HepG2 (cell line): Measurements from ENCODE around the gene NFILZ. TPM values are rescaled to one million over a fixed set of nuclear protein-coding genes. Genes with fewer than 3 reads are reported as not detected.

Source experiments
- CHCHD3 ChIP-seq: sonication (generic); formaldehyde crosslinking; IDR thresholded peaks from 2 replicates; pipeline ENCODE4 v1.8.0; 2022; ENCODE audit warnings: mild to moderate bottlenecking, missing genetic modification reagents, moderate library complexity
- IKZF4 ChIP-seq: sonication (generic); formaldehyde crosslinking; IDR thresholded peaks from 2 replicates; pipeline ENCODE4 v1.5.1; 2020; ENCODE audit warnings: borderline replicate concordance, mild to moderate bottlenecking, low read depth, missing genetic modification reagents; ENCODE audit errors: not compliant biosample characterization
- KIAA2018 ChIP-seq: sonication (generic); formaldehyde crosslinking; IDR thresholded peaks from 2 replicates; pipeline ENCODE4 v1.5.0; 2020; ENCODE audit warnings: mild to moderate bottlenecking, missing genetic modification reagents, borderline replicate concordance
- KMT2B ChIP-seq: IDR thresholded peaks from 2 replicates; pipeline ENCODE4 v1.6.1; 2016; ENCODE audit warnings: missing genetic modification reagents, missing compliant biosample characterization
- MEF2D ChIP-seq: sonication (generic); formaldehyde crosslinking; IDR thresholded peaks from 2 replicates; pipeline ENCODE4 v1.5.1; 2020; ENCODE audit warnings: mild to moderate bottlenecking, missing genetic modification reagents
- MYPOP ChIP-seq: sonication (generic); formaldehyde crosslinking; IDR thresholded peaks from 2 replicates; pipeline ENCODE4 v1.8.1; 2023; ENCODE audit warnings: mild to moderate bottlenecking, moderate library complexity, missing genetic modification reagents
- NFKB2 ChIP-seq: sonication (generic); formaldehyde crosslinking; IDR thresholded peaks from 2 replicates; pipeline ENCODE4 v1.4.0; 2020; ENCODE audit warnings: missing genetic modification reagents, borderline replicate concordance
- PATZ1 ChIP-seq: sonication (generic); formaldehyde crosslinking; IDR thresholded peaks from 2 replicates; pipeline ENCODE4 v1.4.0; 2020; ENCODE audit warnings: missing genetic modification reagents
- SIX4 ChIP-seq: sonication (generic); formaldehyde crosslinking; IDR thresholded peaks from 2 replicates; pipeline ENCODE4 v1.4.0; 2020; ENCODE audit warnings: missing genetic modification reagents
- TBP ChIP-seq: sonication (generic); formaldehyde crosslinking; IDR thresholded peaks from 2 replicates; pipeline ENCODE4 v1.5.0; 2020; ENCODE audit warnings: missing genetic modification reagents
- ZBTB3 ChIP-seq: sonication (generic); formaldehyde crosslinking; IDR thresholded peaks from 2 replicates; pipeline ENCODE4 v1.4.0; 2020; ENCODE audit warnings: low read depth, mild to moderate bottlenecking, moderate library complexity, missing genetic modification reagents, borderline replicate concordance
- ZBTB38 ChIP-seq: sonication (generic); formaldehyde crosslinking; IDR thresholded peaks from 2 replicates; pipeline ENCODE4 v1.5.1; 2020; ENCODE audit warnings: mild to moderate bottlenecking, missing genetic modification reagents
- ZNF101 ChIP-seq: sonication (generic); formaldehyde crosslinking; IDR thresholded peaks from 2 replicates; pipeline ENCODE4 v1.4.0; 2020; ENCODE audit warnings: mild to moderate bottlenecking, low read depth, missing genetic modification reagents, borderline replicate concordance
- ZNF569 ChIP-seq: sonication (generic); formaldehyde crosslinking; IDR thresholded peaks from 2 replicates; pipeline ENCODE4 v1.5.0; 2020; ENCODE audit warnings: mild to moderate bottlenecking, missing genetic modification reagents, moderate library complexity, borderline replicate concordance
- ZNF607 ChIP-seq: sonication (generic); formaldehyde crosslinking; IDR thresholded peaks from 2 replicates; pipeline ENCODE4 v1.5.1; 2020; ENCODE audit warnings: missing genetic modification reagents, mild to moderate bottlenecking, borderline replicate concordance
- ZNF724P ChIP-seq: sonication (generic); formaldehyde crosslinking; IDR thresholded peaks from 2 replicates; pipeline ENCODE4 v1.8.0; 2022; ENCODE audit warnings: missing genetic modification reagents, borderline replicate concordance
- polyA plus RNA-seq, 8 experiments: library from polyadenylated mRNA; depleted of rRNA in 3 of 8; stranded (reverse) in 7 of 8; unstranded in 1 of 8; fragments of >200 nt; fragmentation: Illumina TruSeq in 4 of 8; extraction: Trizol in 4 of 8; gene quantifications; 2 replicates each; pipeline versions ENCODE4 v1.2.1 to v1.2.3, GENCODE V29; 2011 to 2016; ENCODE audit warnings: low read depth in 4 of 8, missing spikeins in 1 of 8, mixed read lengths in 1 of 8; ENCODE audit not compliant: insufficient read depth in 1 of 8
- total RNA-seq, 5 experiments: library from RNA; depleted of rRNA; stranded (reverse); fragments of >200 nt; fragmentation: Illumina TruSeq; extraction: Trizol; gene quantifications; 2 replicates each; pipeline ENCODE4 v1.2.3, GENCODE V29; 2016; ENCODE audit warnings: low read depth in 1 of 5

The NFILZ gene
- total and polyA plus RNA-seq, 2 of the 13 experiments (the other 11 are each of a cell fraction or from before 2014, with no cell fraction given): not detected

GRCh38 chr19:8638078-8638619, 7.7 kb downstream of the NFILZ start (continued):
- TF ChIP-seq KIAA2018 (CRISPR knock-in tag): no peak
- no peak for TF ChIP-seq SIX4 (CRISPR knock-in tag)
- TF ChIP-seq KMT2B (CRISPR knock-in tag): no peak
- TF ChIP-seq ZNF101 (CRISPR knock-in tag): no peak
- TF ChIP-seq MEF2D (CRISPR knock-in tag): no peak
- TF ChIP-seq PATZ1 (CRISPR knock-in tag): peak; percentile 63; the same call in 1 of the 2 replicates
- peak; percentile 79; the same call in 1 of the 2 replicates for TF ChIP-seq ZBTB38 (CRISPR knock-in tag)
- no peak for TF ChIP-seq ZNF724P (CRISPR knock-in tag)
- no peak for TF ChIP-seq ZNF607 (CRISPR knock-in tag)
- TF ChIP-seq CHCHD3 (CRISPR knock-in tag): no peak
- no peak for TF ChIP-seq ZNF569 (CRISPR knock-in tag)
- no peak for TF ChIP-seq MYPOP (CRISPR knock-in tag)
- no peak; the same call in 1 of the 2 replicates for TF ChIP-seq NFKB2 (CRISPR knock-in tag)
- no peak for TF ChIP-seq ZBTB3 (CRISPR knock-in tag)
- TF ChIP-seq TBP: no peak
- TF ChIP-seq IKZF4 (CRISPR knock-in tag): no peak
